GF-D8 (cell line): ENCODE data around the gene MAP3K6.

Experiments used
- DNase-seq: peaks from one replicate; lab custom pipeline; 2025; lab: John Stamatoyannopoulos, UW

Gene MAP3K6

DNA sequence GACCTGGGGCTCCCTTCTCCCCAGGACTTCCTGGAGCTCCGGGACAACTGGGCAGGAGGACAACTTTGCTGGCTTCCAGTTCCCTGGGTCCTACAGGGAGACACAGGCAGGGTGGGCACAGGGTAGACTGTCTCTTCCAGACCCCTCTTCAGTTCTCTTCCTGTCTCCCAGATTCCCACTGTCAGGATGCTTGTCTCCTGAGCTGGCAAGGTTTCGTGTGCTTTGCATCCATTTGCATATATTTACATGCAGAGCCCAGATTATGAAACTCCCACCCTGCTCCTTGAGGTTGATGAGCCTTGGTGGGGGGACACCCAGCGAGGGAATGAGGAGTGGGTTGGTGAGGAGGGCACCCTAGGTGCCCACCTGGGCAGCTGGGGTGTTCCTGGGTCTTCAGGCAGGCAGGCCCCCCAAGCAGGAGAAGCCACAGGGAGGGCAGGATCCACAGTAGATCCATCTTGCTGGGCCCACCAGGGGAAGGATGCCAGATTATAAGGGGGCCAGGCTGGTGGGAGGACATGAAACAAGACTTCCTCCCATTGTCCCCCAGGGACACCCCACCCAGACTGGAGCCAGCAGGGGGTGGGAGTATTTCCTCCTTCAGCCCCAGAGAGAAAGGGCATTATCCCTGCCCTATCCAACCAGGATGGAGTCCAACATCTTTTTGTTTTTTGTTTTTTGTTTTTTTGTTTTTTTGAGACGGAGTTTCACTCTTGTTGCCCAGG lies 7.8 kb upstream of the MAP3K6 start, which contains the start of gene FCN3:
Gene FCN3 (minus strand): TSS at position 463 of the 725 bp plus-strand sequence. CDS start 6 bp downstream, at position 457.
- no peak for DNase-seq

DNA sequence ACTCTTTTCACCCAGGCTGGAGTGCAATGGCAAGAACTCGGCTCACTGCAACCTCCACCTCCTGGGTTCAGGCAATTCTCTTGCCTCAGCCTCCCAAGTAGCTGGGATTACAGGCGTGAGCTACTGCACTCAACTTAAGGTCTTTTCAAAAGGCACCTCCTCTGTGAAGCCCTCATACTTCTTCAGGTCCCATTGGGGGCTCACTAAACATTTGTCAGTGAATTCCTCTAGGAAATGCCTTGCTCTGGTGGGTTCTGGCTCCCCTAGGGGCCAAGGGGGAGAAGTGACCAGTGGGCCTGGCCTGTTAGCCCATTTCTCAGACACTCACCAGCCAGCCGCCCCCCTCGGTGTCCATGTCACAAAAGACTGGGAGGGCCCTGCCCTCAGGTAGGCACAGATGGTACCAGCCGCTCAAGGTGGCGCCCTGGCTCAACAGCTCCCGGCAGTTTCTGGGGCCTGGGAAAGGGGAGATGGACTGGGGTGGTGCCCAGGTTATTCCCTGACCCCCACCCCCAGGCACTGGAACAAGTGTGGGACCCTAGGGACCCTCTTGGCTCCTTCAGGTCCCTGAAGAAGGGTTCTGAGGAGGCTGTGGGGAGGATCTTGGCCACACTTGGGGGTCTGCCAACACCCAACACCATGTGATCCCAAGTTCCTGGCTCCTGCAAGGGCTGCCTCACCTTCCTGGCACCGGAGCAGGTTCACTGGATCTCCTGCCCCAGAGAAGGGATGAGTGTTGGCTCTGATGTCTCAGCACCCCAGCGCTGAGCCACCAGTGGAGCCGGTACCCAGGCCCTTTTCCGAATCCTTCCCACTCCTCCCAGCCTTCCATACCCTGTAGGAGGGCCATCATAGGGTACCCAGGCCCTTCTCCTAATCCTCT lies 6.3 kb upstream of the MAP3K6 start:
- DNase-seq = no peak

DNA sequence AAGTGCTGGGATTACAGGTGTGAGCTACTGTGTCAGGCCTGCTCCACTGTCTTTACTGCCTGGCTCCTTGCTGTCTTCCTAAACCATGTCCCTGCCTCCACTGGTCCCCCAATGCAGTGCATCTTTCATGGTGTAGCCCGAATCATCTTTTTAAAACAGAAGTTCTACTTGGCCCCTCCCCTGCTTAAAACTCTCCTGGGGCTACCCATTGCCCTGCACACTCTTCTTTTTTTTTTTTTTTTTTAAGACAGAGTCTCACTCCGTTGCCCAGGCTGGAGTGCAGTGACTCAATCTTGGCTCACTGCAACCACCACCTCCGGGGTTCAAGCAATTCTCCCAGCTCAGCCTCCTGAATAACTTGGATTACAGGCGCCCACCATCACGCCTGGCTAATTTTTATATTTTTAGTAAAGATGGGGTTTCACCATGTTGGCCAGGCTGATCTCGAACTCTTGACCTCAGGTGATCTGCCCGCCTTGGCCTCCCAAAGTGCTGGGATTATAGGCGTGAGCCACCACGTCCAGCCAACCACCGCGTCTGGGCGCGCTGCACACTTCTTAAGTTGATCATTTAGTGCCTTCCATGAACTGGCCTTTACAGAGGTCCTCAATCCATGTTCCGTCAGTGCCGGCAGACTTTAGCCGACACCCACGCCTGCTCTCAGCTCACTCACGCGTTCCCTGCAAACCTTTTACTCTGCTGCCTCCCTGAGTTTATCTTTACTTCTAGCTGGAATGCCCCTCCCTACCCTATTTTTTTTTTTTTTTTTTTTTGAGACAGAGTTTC lies 5.5 kb upstream of the MAP3K6 start:
- DNase-seq = no peak

DNA sequence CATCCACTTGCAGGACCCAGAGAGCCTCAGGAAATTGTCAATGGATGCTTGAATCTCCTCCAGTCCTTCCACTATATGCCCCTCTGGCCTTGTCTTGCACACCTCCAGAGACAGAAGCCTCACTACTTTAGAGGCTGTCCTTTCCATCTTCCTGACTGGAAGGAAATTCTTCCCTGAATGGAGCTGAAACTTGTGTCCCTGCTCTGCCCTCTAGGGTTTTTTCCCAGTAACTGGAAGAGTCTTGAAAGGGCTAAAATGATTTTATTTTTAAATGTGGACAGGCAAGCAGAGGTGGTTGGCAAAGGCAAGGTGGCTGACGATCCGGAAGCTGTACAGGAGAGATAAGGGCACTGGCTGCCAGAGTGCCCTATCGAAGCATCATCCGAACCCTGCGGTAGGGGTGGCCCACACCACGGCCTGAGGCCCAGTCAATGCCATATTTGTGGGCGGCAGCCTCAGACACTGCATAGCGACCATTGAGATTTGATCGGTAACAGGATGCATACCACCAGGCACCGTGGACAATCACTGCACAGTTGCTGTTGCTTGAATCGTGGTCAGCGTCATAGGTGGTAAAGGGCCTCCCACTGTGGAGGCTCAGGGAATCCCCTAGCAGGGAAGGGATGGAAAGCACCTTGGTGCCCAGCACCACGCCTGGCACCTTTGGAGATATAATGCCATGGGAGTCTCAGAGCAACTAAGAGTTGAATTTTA lies 2.3 kb upstream of the MAP3K6 start:
- peak; percentile 60 for DNase-seq

DNA sequence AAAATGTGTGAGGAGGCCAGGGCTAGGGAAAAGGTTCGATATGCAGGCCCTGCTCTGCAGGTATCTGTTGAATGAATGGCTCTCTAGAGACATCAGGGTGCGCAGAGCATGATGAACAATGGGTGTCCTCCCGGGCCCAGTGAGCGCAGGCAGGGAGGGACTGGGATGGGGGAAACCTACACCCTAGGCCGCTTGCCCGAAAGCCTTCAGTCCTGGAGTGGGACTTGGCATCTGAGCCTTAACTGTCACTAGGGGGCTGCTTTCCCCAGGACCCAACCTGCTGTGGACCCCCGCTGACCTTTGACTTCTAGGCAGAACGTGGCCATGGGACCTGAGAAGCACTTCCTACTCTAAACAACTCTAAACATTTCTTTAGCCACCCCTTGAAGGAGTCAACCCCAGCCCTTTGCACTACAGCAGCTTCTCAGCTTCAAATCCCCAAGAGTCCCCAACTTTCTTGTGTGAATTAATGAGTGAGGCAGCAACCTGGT lies 444 bp upstream of the MAP3K6 start:
- DNase-seq = no peak

DNA sequence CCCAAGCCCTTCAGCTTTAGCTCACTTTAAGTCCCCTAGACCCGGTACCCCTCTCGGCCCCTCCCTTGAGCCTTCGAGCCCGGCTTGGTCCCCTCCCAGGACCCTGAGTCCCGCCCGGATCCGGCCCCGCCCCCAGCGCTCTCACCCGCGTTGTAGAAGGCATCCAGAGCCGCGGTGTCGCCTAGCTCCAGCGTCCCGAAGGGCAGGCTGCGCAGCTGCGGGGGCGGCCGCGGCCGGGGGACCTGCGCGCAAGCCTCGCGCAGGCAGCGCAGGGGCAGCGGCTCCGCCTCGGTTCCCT lies 699 bp downstream of the MAP3K6 start:
- no peak for DNase-seq

DNA sequence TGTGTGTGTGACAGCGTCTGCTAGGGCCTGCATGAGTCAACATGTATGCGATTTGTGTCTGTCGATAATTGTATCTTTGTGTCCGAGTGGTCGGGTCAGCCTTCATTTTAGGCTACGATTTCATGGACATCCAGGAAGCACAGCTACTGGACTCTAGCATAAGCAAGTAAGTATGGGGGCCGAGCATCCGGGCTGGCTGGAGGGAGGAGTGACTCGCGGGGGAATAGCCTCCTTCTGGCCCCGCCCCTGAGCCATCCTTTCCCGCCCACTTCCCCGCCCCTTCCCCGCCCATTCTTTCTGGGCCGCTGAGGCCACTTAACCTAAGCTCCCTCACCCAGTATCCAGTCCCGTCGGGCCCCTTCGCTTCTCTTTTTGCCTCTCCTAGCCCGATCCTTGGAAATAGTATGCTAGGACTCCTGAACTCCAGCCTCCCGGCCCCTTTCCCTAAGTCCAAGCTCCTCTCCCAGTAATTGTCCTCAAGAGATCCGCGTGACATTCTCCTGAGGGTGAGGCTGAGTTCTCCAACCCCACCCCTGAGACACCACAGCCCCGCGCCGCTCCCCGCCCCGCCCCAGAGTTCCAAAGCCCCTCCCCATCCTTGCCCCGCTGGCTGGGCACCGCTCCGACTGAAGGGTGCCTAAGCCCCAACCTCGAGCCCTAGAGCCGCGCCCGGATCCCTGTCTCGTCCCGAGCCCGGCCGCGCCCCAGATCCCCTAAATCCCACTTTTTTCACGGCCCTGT lies 1.2 kb downstream of the MAP3K6 start:
- peak; percentile 17 for DNase-seq

DNA sequence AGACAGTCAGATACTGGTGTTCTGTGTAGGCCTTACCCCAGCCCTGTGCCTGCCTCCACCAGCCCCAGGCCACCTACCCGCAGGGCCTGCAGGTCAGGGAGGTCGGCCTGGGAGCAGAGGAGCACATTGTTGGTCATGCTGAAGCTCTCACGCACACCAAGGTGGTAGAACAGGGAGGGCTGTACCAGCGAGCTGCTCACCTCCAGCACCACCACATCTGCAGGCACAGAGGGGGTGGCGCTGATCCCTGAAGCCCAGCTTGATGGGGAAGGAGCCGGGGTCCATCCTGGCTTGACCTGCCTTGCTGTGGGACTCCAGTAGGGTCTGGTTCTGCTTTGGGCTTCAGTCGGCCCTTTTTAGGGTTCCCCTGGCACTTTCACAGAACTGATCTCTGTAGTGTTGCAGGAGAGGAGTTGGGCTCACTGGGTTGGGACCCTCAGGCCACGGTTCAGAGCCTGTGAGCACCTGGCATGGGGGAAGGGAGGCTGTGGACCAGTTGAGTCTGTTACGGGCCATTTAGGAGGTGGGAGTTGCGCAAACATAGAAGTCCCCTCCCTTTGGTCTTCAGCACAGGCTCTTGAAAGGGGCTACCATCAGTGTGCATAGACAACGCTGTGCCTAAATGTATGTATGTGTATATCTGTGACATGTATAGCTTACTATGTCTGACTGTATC lies 1.9 kb downstream of the MAP3K6 start:
- DNase-seq = no peak

DNA sequence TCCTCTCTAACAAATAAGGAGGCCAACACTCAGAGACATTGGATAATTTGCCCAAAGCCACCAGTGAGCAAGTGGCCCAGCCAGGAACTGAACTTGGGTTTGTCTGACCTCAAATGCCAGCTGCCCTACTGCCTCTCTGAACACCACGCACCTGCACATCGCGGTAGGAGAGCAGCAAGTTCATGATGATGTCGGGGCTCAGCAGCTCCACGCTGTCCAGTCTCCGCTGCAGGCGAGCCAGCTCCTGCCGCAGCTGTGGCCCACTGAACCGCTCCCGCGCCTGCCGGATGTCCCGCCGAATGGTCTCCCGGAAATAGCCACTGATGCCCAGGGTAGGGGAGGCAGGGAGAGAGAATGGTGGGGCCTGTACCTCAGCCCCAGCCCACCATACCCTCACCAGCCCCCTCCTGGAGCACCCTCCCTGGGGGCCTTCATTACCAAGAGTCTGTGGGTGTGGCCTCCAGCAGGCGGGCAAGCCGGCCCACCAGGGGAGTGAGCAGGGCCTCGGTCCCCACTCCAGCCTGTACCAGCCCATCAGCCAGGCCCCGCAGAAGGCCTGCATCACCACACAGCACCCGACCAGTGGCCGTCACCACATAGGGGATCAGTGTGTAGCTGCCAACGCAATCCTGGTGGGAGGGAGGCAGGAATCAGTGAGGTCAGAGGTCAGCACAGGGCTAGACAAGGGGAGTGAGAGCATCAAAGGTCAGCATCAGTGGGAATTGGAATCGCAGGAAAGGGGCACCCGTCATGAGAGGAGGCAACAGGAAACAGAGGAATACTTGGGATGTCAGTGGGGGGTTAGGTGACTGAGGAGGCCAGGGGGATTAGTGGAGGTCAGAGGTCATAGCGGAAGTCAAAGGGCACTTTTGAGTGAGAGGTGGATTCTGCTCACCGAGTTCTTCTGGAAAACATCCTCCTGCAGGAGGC lies 2.7 kb downstream of the MAP3K6 start:
- no peak for DNase-seq

DNA sequence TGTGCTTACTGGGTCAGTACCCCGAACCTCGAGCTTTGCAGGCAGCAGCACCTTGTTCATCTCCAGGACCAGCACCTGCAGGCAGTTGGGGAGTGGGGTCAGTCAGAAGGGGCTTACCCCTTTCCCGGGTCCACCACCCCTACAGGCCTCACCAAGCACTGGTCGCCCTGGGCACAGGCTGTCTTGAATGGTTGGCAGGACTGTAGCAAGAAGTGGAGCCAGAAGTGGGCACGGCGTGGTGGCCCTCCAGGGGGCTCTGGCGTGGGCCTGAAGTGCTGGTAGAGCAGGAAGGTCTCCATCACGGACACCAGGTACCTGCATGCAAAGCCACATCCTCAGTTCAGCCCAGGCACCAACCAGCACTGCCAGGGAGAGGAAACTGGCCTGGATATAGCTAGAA lies 5.2 kb downstream of the MAP3K6 start:
- DNase-seq = no peak

DNA sequence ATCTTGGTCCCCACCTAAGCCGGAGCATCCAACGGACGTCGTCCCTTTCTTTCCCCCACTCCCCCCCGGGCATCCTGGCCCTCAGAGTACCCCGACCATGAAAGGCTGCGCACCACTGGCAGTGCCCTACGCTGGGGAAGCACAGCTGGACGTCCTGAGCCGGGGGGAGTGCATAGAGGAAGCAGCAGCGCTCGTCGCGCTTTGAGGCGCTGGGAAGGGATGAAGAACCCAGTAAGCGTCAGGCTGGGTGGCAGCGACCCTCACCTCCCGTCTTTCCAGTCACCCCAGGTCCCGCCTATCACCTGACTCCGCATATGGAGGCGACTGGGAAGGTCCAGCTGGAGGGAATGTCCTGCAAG lies 5.7 kb downstream of the MAP3K6 start:
- no peak for DNase-seq

DNA sequence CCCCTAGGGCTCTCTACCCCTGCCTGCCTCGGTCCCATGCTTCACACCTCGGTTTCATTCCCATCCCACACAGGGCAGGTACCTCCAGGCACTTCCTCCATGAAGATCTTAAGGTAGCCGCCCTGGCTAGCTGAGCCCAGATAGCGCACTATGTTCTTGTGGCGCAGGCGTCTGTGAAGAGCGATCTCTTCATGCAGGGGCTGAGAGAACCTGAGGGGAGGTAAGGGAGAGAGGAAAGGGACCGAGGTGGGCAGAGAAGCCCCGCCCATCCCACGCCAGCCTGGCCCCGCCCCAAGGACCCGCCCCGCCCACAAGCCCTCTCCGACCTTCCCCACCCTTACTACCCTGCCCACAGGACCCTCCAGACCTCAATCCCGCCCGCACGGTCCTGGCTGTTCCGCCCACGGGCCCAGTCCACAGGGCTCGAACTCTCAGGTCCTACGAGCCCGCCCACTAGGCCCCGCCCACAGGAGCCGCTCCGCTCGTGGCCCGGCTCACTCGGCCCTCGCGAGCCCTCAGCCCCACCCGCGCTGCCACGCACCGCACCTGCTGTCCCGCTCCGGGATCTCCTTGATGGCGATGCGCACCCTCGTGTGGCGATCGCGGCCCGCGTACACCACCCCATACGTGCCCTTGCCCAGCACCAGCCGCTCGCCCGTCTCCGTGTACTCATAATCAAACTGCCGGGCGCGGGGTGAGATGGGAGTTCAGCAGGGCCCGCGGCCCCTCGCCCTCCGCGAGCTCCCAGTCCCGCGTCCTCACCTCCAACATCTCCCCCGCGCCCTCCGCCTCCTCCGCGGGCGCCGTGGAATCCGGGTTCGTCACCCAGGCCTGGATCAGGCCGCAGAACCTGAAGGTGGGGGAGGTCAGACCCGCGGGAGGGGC lies 6.4 kb downstream of the MAP3K6 start:
- DNase-seq = no peak

DNA sequence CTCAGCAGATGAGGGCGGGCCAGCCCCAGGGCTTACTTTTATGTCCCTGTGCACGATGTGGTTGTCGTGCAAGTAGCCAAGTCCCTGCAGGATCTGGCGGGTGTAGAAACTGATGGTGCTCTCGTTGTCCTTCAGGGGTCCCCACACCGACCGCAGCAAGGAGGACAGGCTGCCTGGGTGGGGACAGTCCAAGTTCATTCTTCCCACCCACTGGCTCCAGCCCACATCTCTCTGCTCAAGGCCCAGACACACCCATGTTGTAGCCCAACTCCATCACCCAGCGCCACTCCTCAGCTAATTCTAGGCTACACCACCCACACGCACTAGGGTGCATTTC lies 7.0 kb downstream of the MAP3K6 start:
- DNase-seq = no peak

DNA sequence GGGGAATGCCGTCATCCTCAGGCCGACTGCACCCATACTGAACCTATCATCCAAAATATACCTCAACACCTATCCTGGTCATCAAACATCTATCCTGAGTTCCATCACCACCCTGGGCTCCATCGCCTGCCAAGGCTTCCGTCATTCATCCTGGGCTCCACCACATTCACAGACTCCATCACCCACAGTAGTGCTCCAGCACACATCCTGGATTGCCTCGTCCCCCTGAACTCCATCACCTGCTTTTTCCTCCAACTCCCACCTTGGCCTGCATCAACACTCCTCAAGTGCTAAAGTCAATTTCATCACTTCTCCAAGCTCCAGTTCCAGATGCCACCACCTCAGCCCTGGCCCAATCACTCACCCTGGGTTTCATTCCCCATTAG lies 7.8 kb downstream of the MAP3K6 start:
- DNase-seq = no peak

DNA sequence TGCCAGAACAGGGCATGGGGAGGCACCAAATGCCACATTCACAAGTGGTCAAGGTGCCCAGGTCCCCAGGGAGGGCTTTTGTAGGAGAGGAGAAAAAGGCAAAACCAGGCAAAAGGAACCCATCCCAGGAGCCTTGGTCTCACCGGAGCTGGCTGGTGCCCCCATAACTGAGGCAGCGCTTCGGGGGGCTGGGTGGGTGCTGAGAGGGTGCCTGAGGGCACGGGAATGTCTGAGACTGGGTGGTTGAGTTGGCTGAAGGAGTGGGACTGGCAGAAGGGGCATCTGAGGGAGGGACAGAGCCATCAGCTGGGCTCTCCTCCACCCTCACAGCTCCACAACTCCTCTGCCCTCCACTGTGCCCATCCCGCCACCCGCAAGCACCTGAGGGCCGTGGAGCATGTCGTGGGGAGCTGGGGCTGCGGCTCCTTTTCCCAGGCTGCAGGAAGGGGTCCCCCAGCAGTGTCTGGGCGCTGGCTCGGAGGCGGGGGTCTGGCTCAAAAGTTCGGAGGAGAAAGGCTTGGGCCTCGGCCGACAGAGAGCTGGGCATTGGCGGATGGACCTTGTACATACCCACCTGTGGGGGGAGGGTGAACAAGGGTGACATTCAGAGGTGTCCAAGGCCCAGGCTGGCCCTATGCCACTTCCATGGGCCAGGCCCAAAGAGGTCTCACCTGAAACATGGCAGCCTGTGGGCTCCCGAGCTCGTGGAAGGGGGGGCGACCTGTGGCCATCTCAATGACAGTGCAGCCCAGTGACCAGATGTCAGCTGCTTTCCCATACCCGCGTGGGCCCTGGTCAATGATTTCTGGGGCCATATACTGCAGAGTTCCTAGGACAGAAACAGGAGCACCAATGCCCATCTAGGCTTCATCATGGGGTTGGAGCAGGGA lies 8.5 kb downstream of the MAP3K6 start:
- no peak for DNase-seq

DNA sequence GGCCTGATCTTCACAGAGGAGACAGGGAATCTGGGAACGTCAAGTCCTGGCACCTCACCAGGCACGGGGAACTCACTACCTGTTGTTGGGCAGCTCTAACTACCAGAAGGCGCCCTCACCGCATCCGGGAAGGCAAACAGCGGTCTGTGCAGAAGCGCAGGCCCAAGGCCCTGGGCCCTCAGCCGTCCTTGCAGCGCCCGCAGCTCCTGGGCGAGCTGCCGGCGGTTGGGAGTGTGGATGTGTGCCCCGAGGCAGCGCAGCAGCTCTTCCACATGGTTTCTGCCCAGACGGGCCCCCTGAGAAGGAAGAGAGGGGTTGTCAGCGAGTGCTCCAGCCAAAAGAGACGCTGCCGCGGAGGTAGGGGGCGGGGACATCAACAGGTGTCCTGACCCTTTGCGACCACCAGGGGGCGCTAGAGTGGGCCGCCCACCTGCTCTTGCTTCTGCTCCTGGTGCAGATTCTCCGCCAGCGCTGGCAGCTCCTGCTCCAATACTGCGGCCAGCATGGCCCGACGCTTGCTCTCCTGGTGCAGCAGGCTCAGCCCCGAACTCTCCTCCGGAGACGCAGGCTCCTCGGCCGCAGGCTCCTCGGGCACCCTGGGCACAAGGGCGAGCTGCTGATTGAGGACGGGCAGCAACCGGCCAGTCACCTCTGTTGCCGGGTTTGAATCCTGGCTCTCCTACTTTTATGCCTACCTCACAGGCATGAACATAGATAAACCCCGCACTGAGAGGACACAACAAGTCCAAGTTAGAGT lies 9.3 kb downstream of the MAP3K6 start:
- peak; percentile 29 for DNase-seq
